Measurements from ENCODE around the gene MBD6.

GRCh38 chr12:57543581-57543980 lies 21.0 kb downstream of the MBD6 start:
- TF ChIP-seq CTCF (conservative IDR thresholded peaks at IDR 0.05) (no peak), EZH2 (IDR thresholded peaks at IDR 0.05; ENCODE audit: low read depth) (no peak)
